ENCODE data around the gene PARP9.

GRCh38 chr3:122606330-122606729 lies 42.2 kb upstream of the PARP9 start:
- TF ChIP-seq POLR2A (IDR thresholded peaks at IDR 0.05) (no peak), CTCF (IDR thresholded peaks at IDR 0.05 in 4 of 5, conservative IDR thresholded peaks at IDR 0.05 in 1 of 5) (no peak)
